OCI-LY1 (cell line): Measurements from ENCODE around the gene PRKCE.

Source experiments
- CTCF ChIP-seq: fragments of 200-600 bp; sonication (generic), shearing (Covaris generic); IDR thresholded peaks from 2 replicates; pipeline ENCODE4 v1.5.1; 2017; ENCODE audit warnings: mild to moderate bottlenecking, antibody characterized with exemption, low read length, moderate library complexity, mixed read lengths
- EZH2 ChIP-seq: fragments of 200-600 bp; sonication (generic), shearing (Covaris generic); IDR thresholded peaks from 2 replicates; pipeline ENCODE4 v1.8.0; 2017; ENCODE audit warnings: borderline replicate concordance, mixed run types, mild to moderate bottlenecking, antibody characterized with exemption, low read length, moderate library complexity, mixed read lengths

- TF ChIP-seq CTCF (peak; percentile 42), EZH2 (no peak)
Measured at GRCh38 chr2:45836316-45836715, 184.8 kb downstream of the PRKCE start.
